Subcutaneous adipose tissue (tissue), 4 donors: ENCODE data around the gene ATP2A1. TPM values are rescaled to one million over a fixed set of nuclear protein-coding genes. Genes with fewer than 3 reads are reported as not detected.

Experiments
- total RNA-seq, 4 donors: library from RNA; depleted of rRNA; stranded (reverse); fragments of >200 nt; gene quantifications; one replicate each; pipeline ENCODE4 v1.1.0, GENCODE V29; 2016
- TF ChIP-seq, protein P1 (sequence below): fragments of 450-650 bp; IDR thresholded peaks from one replicate; pipeline ENCODE4 v1.5.1; 2016; ENCODE audit warnings: low read depth, mild to moderate bottlenecking, control low read depth, antibody characterized with exemption, moderate library complexity

Gene ATP2A1
- total RNA-seq, 4 donors from 2014 or later: 0.19 to 0.44 (median 0.34) TPM; not detected in 1

GRCh38 chr16:28836761-28837064, 41.6 kb upstream of the ATP2A1 start:
- TF ChIP-seq, protein P1, sequence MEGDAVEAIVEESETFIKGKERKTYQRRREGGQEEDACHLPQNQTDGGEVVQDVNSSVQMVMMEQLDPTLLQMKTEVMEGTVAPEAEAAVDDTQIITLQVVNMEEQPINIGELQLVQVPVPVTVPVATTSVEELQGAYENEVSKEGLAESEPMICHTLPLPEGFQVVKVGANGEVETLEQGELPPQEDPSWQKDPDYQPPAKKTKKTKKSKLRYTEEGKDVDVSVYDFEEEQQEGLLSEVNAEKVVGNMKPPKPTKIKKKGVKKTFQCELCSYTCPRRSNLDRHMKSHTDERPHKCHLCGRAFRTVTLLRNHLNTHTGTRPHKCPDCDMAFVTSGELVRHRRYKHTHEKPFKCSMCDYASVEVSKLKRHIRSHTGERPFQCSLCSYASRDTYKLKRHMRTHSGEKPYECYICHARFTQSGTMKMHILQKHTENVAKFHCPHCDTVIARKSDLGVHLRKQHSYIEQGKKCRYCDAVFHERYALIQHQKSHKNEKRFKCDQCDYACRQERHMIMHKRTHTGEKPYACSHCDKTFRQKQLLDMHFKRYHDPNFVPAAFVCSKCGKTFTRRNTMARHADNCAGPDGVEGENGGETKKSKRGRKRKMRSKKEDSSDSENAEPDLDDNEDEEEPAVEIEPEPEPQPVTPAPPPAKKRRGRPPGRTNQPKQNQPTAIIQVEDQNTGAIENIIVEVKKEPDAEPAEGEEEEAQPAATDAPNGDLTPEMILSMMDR: no peak

- TF ChIP-seq, protein P1: no peak
Measured at GRCh38 chr16:28837672-28838557, 40.4 kb upstream of the ATP2A1 start.

GRCh38 chr16:28838558-28838918, 39.8 kb upstream of the ATP2A1 start:
- TF ChIP-seq, protein P1: no peak

GRCh38 chr16:28839004-28839639, 39.2 kb upstream of the ATP2A1 start:
- TF ChIP-seq, protein P1: no peak

DNA sequence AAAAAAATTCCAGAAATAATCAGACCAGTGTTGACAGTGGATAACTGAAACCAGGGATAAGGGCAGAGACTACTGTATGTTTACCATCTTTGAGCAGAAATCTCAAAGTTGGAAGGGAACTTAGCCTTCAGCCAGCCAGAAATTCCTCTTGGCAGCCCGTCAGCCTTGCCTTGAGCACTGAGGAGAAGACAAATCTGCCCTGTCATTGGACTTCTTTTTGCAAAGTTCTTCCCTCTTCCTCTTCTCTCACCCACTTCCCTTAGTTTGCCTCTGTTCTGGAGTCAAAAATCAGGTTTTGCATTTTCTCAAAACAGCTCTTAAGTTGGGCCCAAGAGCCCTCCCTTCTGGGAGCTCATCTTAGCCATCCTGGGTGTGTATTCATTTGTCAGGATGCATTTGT, 38.4 kb upstream of the ATP2A1 start:
- TF ChIP-seq, protein P1: no peak

GRCh38 chr16:28842696-28843095, 35.6 kb upstream of the ATP2A1 start:
- TF ChIP-seq, protein P1: no peak

GRCh38 chr16:28843766-28844165, 34.5 kb upstream of the ATP2A1 start:
- TF ChIP-seq, protein P1: no peak
